ENCODE data around the gene ZNF597.

GRCh38 chr16:3471518-3472176 lies 28.3 kb upstream of the ZNF597 start:
- TF ChIP-seq CTCF (IDR thresholded peaks at IDR 0.05; ENCODE audit: low read depth, low read length) = no peak
- no peak for TF ChIP-seq POLR2A (IDR thresholded peaks at IDR 0.05; ENCODE audit: extremely low read depth, insufficient read length)
- TF ChIP-seq MAX (IDR thresholded peaks at IDR 0.05; ENCODE audit: low read depth, low read length) = no peak
- TF ChIP-seq MYC (IDR thresholded peaks at IDR 0.05; ENCODE audit: low read depth, low read length) = no peak
